Hypothalamus (tissue), 51 donors: Measurements from ENCODE around the gene MSX2.

Experiments
- DNase-seq, 51 donors: peaks; one replicate each; lab custom pipeline; 2025; lab: John Stamatoyannopoulos, UW

The MSX2 gene

DNA sequence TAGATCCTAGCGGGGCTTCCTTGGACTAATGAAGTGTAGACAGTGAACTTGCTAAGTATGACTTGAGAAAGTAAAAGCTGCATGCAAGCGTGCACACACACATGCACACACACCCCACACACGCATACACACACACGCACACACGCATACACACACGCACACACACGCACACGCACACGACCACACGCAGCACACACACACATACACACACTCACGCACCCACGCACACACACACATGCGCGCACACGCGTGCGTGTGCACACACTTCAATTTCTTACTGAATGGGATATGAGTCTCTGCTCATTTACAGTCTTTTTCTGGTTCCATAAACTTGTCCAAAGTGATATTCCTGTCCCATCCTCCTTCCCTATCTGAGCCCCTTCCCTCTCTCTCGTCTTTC is 41.2 kb downstream of the MSX2 start:
- DNase-seq: no peak

GRCh38 chr5:174767670-174768069 is 43.3 kb downstream of the MSX2 start:
- no peak for DNase-seq

DNA sequence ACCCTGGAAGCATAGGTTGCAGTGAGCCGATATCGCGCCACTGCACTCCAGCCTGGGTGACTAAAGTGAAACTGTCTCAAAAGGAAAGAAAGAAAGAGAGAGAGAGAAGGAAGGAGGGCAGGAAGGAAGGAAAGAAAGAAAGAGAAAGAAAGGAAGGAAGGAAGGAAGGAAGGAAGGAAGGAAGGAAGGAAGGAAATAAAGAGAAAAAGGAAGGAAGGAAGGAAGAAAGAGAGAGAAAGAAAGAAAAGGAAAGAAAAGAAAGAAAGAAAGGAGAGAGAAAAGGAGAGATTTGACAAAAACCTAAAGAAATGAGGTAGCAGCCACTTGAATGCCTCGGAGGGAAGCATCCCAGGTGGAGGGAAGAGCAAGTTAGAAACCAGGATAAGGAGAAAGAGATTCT is 44.6 kb downstream of the MSX2 start:
- no peak for DNase-seq

DNA sequence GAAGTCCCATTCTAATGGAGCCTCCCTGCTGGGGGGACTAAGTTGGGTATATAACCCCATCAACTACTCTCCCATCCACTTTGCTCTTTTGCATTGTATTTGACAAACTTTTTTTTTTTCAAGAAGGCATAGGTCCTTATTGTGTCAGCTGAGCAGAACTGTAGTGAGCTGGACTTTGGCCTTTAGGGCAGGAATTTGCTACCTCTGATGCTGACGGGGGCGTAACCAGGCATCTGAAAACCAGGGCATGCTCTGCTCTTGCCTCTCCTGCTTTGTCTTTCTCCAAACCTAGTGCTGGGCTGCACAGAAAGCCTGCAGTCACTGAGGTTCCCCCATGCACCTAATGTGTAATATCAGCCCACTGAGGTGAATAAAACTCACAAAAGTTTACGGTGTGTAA is 49.0 kb downstream of the MSX2 start:
- no peak for DNase-seq

DNA sequence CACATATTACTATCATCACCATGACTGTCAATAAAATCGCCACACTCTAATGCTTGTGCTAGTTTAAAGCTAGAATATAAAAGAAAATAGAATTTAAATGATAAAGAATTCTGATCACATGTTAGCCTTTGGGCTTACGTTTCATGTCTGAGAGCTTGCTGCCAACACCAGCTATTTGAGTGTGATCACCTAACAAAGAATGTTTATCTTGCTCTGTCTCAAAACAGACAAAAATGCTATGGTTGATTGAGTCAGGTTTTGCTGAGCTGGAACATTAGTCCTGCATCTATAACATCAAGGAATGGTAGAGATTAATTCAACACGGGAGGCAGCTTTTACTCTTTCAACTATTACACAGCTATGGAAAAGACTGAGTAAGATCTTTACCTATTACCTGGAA is 50.7 kb downstream of the MSX2 start:
- DNase-seq: no peak

GRCh38 chr5:174777111-174777510 is 52.7 kb downstream of the MSX2 start:
- DNase-seq: no peak

DNA sequence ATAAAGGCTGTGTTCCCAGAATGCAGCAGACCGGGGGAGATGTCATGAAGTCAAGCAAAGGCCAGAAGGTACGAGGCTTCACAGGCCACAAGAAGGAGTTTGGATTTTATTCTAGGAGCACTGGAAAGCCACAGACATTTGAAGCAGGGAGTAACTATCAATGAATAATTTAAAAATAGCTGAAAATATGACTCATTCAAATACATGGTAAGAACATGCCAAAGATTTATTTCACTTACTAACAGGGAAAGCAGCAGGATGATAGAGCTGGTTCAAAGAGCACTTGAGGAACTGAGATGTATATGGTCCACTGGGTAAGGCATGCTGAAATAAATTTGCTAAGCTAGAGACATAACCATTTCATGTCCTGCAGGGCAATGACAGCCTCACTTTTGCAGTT is 53.2 kb downstream of the MSX2 start:
- DNase-seq: no peak
